Measurements from ENCODE around the gene UPK3B.
"Not testable (repeated sequence)": the region's sequence is repeated elsewhere in the genome, so short reads cannot be mapped to it uniquely, and the experiment has no call there.

UPK3B gene

DNA sequence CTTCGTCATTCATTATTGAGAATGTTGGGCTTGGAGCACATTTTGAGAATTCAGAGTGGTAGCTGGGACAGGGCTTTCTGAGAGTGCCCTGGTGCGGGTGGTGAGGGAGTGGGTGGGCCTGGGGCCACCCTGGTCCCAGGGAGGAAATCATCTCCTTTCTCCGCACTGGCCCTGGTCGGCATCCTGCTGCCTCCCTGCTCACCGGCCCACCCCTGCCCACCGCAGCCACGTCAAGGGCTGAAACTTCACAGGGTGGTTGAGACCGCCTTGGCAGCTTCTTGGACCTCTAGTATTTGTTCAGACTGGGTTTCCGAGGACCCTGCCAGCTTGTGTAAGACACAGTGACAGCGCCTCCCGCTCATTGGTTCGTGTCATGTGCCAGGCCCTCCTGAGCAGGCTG lies 25.9 kb upstream of the UPK3B start:
- DNase-seq (ENCODE audit: low read depth in 1 of 2, low spot score in 1 of 2); in situ Hi-C loops (cut with HindIII; ENCODE audit: low pct_unique_long_range_greater_than_20kb, low sequenced_read_pairs): not testable (repeated sequence)

- in situ Hi-C loops (cut with HindIII; ENCODE audit: low pct_unique_long_range_greater_than_20kb, low sequenced_read_pairs); DNase-seq (ENCODE audit: low read depth in 1 of 2, low spot score in 1 of 2): not testable (repeated sequence)
Observed at GRCh38 chr7:76485822-76486610, 24.3 kb upstream of the UPK3B start.

GRCh38 chr7:76486618-76487017 lies 23.7 kb upstream of the UPK3B start:
- DNase-seq (ENCODE audit: low read depth in 1 of 2, low spot score in 1 of 2); in situ Hi-C loops (cut with HindIII; ENCODE audit: low pct_unique_long_range_greater_than_20kb, low sequenced_read_pairs): not testable (repeated sequence)

GRCh38 chr7:76487969-76488368 lies 22.4 kb upstream of the UPK3B start:
- in situ Hi-C loops (cut with HindIII; ENCODE audit: low pct_unique_long_range_greater_than_20kb, low sequenced_read_pairs); DNase-seq (ENCODE audit: low read depth in 1 of 2, low spot score in 1 of 2): not testable (repeated sequence)

- DNase-seq (ENCODE audit: low read depth in 1 of 2, low spot score in 1 of 2); in situ Hi-C loops (cut with HindIII; ENCODE audit: low pct_unique_long_range_greater_than_20kb, low sequenced_read_pairs): not testable (repeated sequence)
Observed at GRCh38 chr7:76492139-76492538, 18.2 kb upstream of the UPK3B start.

DNA sequence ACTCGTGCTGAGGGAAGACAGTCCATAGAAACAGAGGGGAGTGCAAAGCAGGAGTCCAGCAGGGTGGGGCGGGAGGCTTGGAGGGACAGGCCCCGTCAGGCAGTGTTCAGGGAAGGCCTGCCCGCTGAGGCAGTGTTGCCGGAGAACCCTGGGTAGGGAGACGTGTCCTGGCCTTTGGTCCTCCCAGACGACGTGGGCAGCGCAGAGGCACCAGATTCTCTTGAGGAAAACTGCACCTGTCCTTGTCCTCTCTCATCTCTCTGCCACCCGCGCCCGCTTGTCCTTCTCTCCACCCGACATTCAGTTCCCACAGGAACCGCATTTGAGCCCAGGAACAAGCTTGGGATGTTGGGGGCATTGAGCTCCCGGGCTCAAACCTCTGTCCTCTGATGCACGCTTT lies 14.6 kb upstream of the UPK3B start:
- in situ Hi-C loops (cut with HindIII; ENCODE audit: low pct_unique_long_range_greater_than_20kb, low sequenced_read_pairs); DNase-seq (ENCODE audit: low read depth in 1 of 2, low spot score in 1 of 2): not testable (repeated sequence)

DNA sequence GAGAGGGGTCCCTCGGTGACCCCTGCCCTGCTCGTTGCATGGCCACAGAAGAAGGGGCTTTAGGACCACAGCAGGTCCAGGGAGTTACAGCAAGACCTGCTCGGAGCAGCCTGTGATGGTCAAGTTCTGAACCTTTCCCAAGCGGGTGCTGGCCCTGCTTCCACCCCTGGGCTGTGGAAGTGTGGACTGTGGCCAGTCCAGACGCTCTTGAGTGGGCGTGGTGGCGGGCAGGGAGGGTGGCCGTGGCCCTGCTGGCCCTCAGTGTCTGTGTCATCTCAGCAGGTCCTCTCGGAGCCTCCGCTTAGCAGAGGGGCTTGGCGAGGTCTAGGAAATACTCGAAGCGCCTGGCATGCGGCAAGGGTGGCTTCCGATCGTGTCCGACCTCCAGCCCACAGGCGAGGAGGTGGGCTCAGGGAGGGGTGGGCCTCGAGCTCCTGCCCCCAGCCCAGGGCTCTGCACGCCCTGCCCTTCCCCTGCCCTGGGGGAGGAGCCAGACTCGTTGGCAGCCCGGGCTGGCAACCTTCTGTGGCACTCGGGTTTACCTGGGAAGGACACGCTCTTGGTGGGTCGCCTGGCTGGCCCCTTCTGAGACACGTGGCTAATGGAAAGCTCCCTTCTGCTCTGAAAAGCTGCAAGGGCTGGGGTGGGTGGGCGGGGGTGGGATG lies 12.3 kb upstream of the UPK3B start:
- DNase-seq (ENCODE audit: low read depth in 1 of 2, low spot score in 1 of 2); in situ Hi-C loops (cut with HindIII; ENCODE audit: low pct_unique_long_range_greater_than_20kb, low sequenced_read_pairs): not testable (repeated sequence)

DNA sequence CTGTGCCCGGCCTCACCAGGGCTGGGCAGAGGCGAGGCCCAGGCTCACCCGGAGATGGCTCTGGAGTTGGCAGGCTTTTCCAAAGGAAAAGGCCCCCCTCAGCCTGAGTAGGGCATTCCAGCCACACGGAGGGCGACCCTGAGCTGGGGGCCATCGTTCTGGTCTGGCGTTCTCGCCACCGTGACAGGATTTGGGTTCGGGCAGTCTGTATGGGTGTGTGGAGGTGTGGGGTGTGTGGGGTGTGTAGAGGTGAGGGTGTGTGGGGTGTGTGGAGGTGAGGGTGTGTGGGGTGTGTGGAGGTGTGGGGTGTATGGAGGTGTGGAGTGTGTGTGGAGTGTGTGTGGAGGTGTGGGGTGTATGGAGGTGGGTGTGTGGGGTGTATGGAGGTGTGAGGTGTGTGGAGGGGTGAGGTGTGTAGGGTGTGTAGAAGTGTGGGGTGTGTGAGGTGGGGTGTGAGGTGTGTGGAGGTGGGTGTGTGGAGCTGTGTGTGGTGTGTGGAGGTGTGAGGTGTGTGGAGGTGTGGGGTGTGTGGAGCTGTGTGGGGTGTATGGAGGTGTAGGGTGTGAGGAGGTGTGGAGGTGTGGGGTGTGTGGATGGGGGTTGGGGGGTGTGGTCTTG lies 11.7 kb upstream of the UPK3B start:
- DNase-seq (ENCODE audit: low read depth in 1 of 2, low spot score in 1 of 2); in situ Hi-C loops (cut with HindIII; ENCODE audit: low pct_unique_long_range_greater_than_20kb, low sequenced_read_pairs): not testable (repeated sequence)

DNA sequence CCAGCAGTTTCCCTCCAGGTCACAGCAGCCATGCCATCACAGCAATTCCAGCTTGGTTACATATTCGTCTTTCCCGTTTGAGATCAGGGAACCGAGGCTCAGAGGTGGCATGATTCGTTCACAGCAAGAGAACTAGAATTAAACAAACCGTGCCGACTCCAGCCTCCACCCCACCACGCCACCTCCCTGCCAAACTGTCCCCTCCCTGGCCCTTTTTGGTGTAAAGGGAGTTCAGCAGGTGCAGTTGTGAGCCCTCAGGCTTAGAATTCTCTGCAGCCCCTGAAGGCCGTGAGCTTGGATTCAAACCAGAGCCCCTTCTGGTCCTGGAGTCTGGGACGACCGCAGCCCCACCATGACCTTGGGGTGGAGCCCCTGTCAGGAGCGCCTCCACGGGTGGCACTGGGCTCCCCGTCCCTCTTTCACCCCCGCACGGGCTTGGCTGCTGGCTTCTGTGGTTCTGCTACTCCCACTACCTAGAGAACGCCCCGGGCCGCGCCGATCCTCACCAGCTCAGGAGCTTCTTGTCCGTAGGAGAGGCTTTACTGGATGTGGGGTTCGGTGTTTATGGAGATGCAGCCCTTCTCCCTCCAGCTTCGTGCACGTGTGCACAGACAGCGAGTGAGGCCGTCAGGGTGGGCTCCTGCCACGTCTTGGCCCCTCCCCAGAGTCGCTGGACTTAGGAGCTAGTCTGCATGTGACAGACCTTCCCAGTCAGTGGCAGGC lies 11.0 kb upstream of the UPK3B start:
- DNase-seq (ENCODE audit: low read depth in 1 of 2, low spot score in 1 of 2); in situ Hi-C loops (cut with HindIII; ENCODE audit: low pct_unique_long_range_greater_than_20kb, low sequenced_read_pairs): not testable (repeated sequence)

DNA sequence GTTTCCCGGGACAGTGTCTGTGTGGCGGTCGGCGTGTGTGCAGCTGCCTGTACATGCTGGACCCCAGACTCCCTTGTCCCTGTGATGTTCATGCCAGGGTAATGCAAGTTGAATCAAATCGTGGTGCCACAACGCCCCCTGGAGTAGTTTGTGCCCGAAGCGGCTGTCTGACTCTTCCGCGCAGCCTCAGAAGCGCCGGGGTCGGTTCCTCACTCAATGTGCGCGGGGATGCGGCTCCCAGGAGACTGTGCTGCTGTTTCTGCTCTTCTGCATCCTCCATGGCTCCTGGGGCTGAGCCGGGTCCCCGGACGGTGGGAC lies 10.5 kb upstream of the UPK3B start:
- in situ Hi-C loops (cut with HindIII; ENCODE audit: low pct_unique_long_range_greater_than_20kb, low sequenced_read_pairs); DNase-seq (ENCODE audit: low read depth in 1 of 2, low spot score in 1 of 2): not testable (repeated sequence)

GRCh38 chr7:76502224-76502623 lies 8.1 kb upstream of the UPK3B start:
- in situ Hi-C loops (cut with HindIII; ENCODE audit: low pct_unique_long_range_greater_than_20kb, low sequenced_read_pairs); DNase-seq (ENCODE audit: low read depth in 1 of 2, low spot score in 1 of 2): not testable (repeated sequence)

- in situ Hi-C loops (cut with HindIII; ENCODE audit: low pct_unique_long_range_greater_than_20kb, low sequenced_read_pairs); DNase-seq (ENCODE audit: low read depth in 1 of 2, low spot score in 1 of 2): not testable (repeated sequence)
Observed at GRCh38 chr7:76502836-76503235, 7.5 kb upstream of the UPK3B start.

- in situ Hi-C loops (cut with HindIII; ENCODE audit: low pct_unique_long_range_greater_than_20kb, low sequenced_read_pairs); DNase-seq (ENCODE audit: low read depth in 1 of 2, low spot score in 1 of 2): not testable (repeated sequence)
Observed at GRCh38 chr7:76503244-76503643, 7.1 kb upstream of the UPK3B start.

GRCh38 chr7:76504351-76505167 lies 5.8 kb upstream of the UPK3B start:
- DNase-seq (ENCODE audit: low read depth in 1 of 2, low spot score in 1 of 2); in situ Hi-C loops (cut with HindIII; ENCODE audit: low pct_unique_long_range_greater_than_20kb, low sequenced_read_pairs): not testable (repeated sequence)
